ENCODE data around the gene SETBP1.

SETBP1 gene

GRCh38 chr18:44659771-44660170 lies 20.9 kb upstream of the SETBP1 start:
- Histone ChIP-seq H3K4me1 (ENCODE audit: insufficient read depth, insufficient read length) (no peaks in the 10 kb centered on the region), H3K27me3 (ENCODE audit: insufficient read depth, insufficient read length) (no peaks in the 10 kb centered on the region), H3K36me3 (ENCODE audit: insufficient read depth, insufficient read length, low read length) (no peaks in the 10 kb centered on the region), H3K4me3 (ENCODE audit: insufficient read length, low read depth) (no peak overlapping the region), H3K9ac (ENCODE audit: insufficient read length, low read depth) (no peak overlapping the region), H3K9me3 (ENCODE audit: insufficient read depth, low read length) (no peaks in the 10 kb centered on the region)
- TF ChIP-seq ZNF274 (IDR thresholded peaks at IDR 0.05; ENCODE audit: low read depth, low read length) (no peak), SUZ12 (IDR thresholded peaks at IDR 0.05; ENCODE audit: extremely low read depth, insufficient read depth, insufficient read length) (no peak), YY1 (IDR thresholded peaks at IDR 0.05; ENCODE audit: insufficient read depth, insufficient read length) (no peak)
- DNase-seq (ENCODE audit: low read depth, low spot score), result no peak

GRCh38 chr18:44668270-44668975 lies 12.3 kb upstream of the SETBP1 start:
- Histone ChIP-seq H3K9ac (ENCODE audit: insufficient read length, low read depth) (no peak overlapping the region), H3K36me3 (ENCODE audit: insufficient read depth, insufficient read length, low read length) (no peaks in the 10 kb centered on the region), H3K4me1 (ENCODE audit: insufficient read depth, insufficient read length) (no peaks in the 10 kb centered on the region), H3K27me3 (ENCODE audit: insufficient read depth, insufficient read length) (no peaks in the 10 kb centered on the region), H3K4me3 (ENCODE audit: insufficient read length, low read depth) (no peak overlapping the region), H3K9me3 (ENCODE audit: insufficient read depth, low read length) (no peaks in the 10 kb centered on the region; the same call in 1 of the 2 replicates)
- no peak for TF ChIP-seq YY1 (IDR thresholded peaks at IDR 0.05; ENCODE audit: insufficient read depth, insufficient read length)
- no peak for TF ChIP-seq SUZ12 (IDR thresholded peaks at IDR 0.05; ENCODE audit: extremely low read depth, insufficient read depth, insufficient read length)
- TF ChIP-seq ZNF274 (IDR thresholded peaks at IDR 0.05; ENCODE audit: low read depth, low read length), result no peak
- DNase-seq (ENCODE audit: low read depth, low spot score), result no peak

GRCh38 chr18:44671914-44672313 lies 8.8 kb upstream of the SETBP1 start:
- H3K9ac ChIP-seq (ENCODE audit: insufficient read length, low read depth), result no peak overlapping the region
- no peaks in the 10 kb centered on the region; the same call in 1 of the 2 replicates for H3K9me3 ChIP-seq (ENCODE audit: insufficient read depth, low read length)
- H3K36me3 ChIP-seq (ENCODE audit: insufficient read depth, insufficient read length, low read length), result no peaks in the 10 kb centered on the region
- no peak for TF ChIP-seq YY1 (IDR thresholded peaks at IDR 0.05; ENCODE audit: insufficient read depth, insufficient read length)
- no peaks in the 10 kb centered on the region for H3K27me3 ChIP-seq (ENCODE audit: insufficient read depth, insufficient read length)
- H3K4me3 ChIP-seq (ENCODE audit: insufficient read length, low read depth), result no peak overlapping the region
- DNase-seq (ENCODE audit: low read depth, low spot score), result no peak
- no peaks in the 10 kb centered on the region for H3K4me1 ChIP-seq (ENCODE audit: insufficient read depth, insufficient read length)

- H3K36me3 ChIP-seq (ENCODE audit: insufficient read depth, insufficient read length, low read length), result no peaks in the 10 kb centered on the region
- DNase-seq (ENCODE audit: low read depth, low spot score), result no peak
- TF ChIP-seq ZNF274 (IDR thresholded peaks at IDR 0.05; ENCODE audit: low read depth, low read length) (no peak), SUZ12 (IDR thresholded peaks at IDR 0.05; ENCODE audit: extremely low read depth, insufficient read depth, insufficient read length) (no peak), YY1 (IDR thresholded peaks at IDR 0.05; ENCODE audit: insufficient read depth, insufficient read length) (no peak)
- no peak overlapping the region for H3K4me3 ChIP-seq (ENCODE audit: insufficient read length, low read depth)
- H3K9ac ChIP-seq (ENCODE audit: insufficient read length, low read depth), result no peak overlapping the region
- no peaks in the 10 kb centered on the region for H3K27me3 ChIP-seq (ENCODE audit: insufficient read depth, insufficient read length)
- H3K4me1 ChIP-seq (ENCODE audit: insufficient read depth, insufficient read length), result no peaks in the 10 kb centered on the region
- no peaks in the 10 kb centered on the region; the same call in 1 of the 2 replicates for H3K9me3 ChIP-seq (ENCODE audit: insufficient read depth, low read length)
These were observed 8.2 kb upstream of the SETBP1 start for GRCh38 chr18:44672506-44672905.

- Histone ChIP-seq H3K27me3 (ENCODE audit: insufficient read depth, insufficient read length) (no peaks in the 10 kb centered on the region), H3K4me3 (ENCODE audit: insufficient read length, low read depth) (no peak overlapping the region), H3K36me3 (ENCODE audit: insufficient read depth, insufficient read length, low read length) (no peaks in the 10 kb centered on the region)
These were observed 7.3 kb upstream of the SETBP1 start for GRCh38 chr18:44673256-44673880.

GRCh38 chr18:44677933-44678332 lies 2.8 kb upstream of the SETBP1 start:
- Histone ChIP-seq H3K9me3 (ENCODE audit: insufficient read depth, low read length) (no peaks in the 10 kb centered on the region), H3K27me3 (ENCODE audit: insufficient read depth, insufficient read length) (no peaks in the 10 kb centered on the region), H3K4me3 (ENCODE audit: insufficient read length, low read depth) (no peak overlapping the region), H3K36me3 (ENCODE audit: insufficient read depth, insufficient read length, low read length) (no peaks in the 10 kb centered on the region), H3K9ac (ENCODE audit: insufficient read length, low read depth) (no peak overlapping the region), H3K4me1 (ENCODE audit: insufficient read depth, insufficient read length) (no peaks in the 10 kb centered on the region)
- no peak for DNase-seq (ENCODE audit: low read depth, low spot score)
- no peak for TF ChIP-seq SUZ12 (IDR thresholded peaks at IDR 0.05; ENCODE audit: extremely low read depth, insufficient read depth, insufficient read length)
- no peak for TF ChIP-seq ZNF274 (IDR thresholded peaks at IDR 0.05; ENCODE audit: low read depth, low read length)
- TF ChIP-seq YY1 (IDR thresholded peaks at IDR 0.05; ENCODE audit: insufficient read depth, insufficient read length), result no peak

More at GRCh38 chr18:44673256-44673880, 7.3 kb upstream of the SETBP1 start:
- H3K4me1 ChIP-seq (ENCODE audit: insufficient read depth, insufficient read length), result no peaks in the 10 kb centered on the region
- no peak overlapping the region for H3K9ac ChIP-seq (ENCODE audit: insufficient read length, low read depth)
- no peak for DNase-seq (ENCODE audit: low read depth, low spot score)
- TF ChIP-seq SUZ12 (IDR thresholded peaks at IDR 0.05; ENCODE audit: extremely low read depth, insufficient read depth, insufficient read length) (no peak), ZNF274 (IDR thresholded peaks at IDR 0.05; ENCODE audit: low read depth, low read length) (no peak), YY1 (IDR thresholded peaks at IDR 0.05; ENCODE audit: insufficient read depth, insufficient read length) (no peak)
- H3K9me3 ChIP-seq (ENCODE audit: insufficient read depth, low read length), result no peaks in the 10 kb centered on the region; the same call in 1 of the 2 replicates

GRCh38 chr18:44678725-44679055 lies 2.0 kb upstream of the SETBP1 start:
- Histone ChIP-seq H3K9me3 (ENCODE audit: insufficient read depth, low read length) (no peaks in the 10 kb centered on the region), H3K27me3 (ENCODE audit: insufficient read depth, insufficient read length) (no peaks in the 10 kb centered on the region), H3K36me3 (ENCODE audit: insufficient read depth, insufficient read length, low read length) (no peaks in the 10 kb centered on the region), H3K9ac (ENCODE audit: insufficient read length, low read depth) (no peak overlapping the region), H3K4me3 (ENCODE audit: insufficient read length, low read depth) (no peak overlapping the region), H3K4me1 (ENCODE audit: insufficient read depth, insufficient read length) (no peaks in the 10 kb centered on the region)
- TF ChIP-seq ZNF274 (IDR thresholded peaks at IDR 0.05; ENCODE audit: low read depth, low read length) (no peak), YY1 (IDR thresholded peaks at IDR 0.05; ENCODE audit: insufficient read depth, insufficient read length) (no peak), SUZ12 (IDR thresholded peaks at IDR 0.05; ENCODE audit: extremely low read depth, insufficient read depth, insufficient read length) (no peak)
- no peak for DNase-seq (ENCODE audit: low read depth, low spot score)
